CD14-positive monocyte (primary cell): Measurements from ENCODE around the gene TAS2R50. TPM values are rescaled to one million over a fixed set of nuclear protein-coding genes. Genes with fewer than 3 reads are reported as not detected.

Experiments
- DNase-seq, 3 donors: peaks; one replicate each; pipeline ENCODE4 v3.0.0-alpha.2; 2011 to 2022
- H2AFZ ChIP-seq: 2 replicates; pipeline ENCODE4 v1.6.0; 2012; ENCODE audit warnings: mild to moderate bottlenecking, low read depth, low read length, inconsistent platforms; ENCODE audit not compliant: insufficient read depth, poor library complexity, severe bottlenecking
- H3K27ac ChIP-seq, 2 donors: 1 replicate in 1 of 2; 2 replicates in 1 of 2; pipeline ENCODE4 v1.5.1; 2012 to 2013; ENCODE audit warnings: low read length in 2 of 2, control low read depth in 1 of 2, inconsistent platforms in 1 of 2, low read depth in 1 of 2, mild to moderate bottlenecking in 1 of 2
- H3K27me3 ChIP-seq, 2 donors: one replicate each; pipeline versions ENCODE4 v1.6.0 to v1.6.1; 2011 to 2013; ENCODE audit warnings: low read length in 2 of 2; ENCODE audit not compliant: control insufficient read depth in 2 of 2, insufficient read depth in 2 of 2
- H3K36me3 ChIP-seq, 2 donors: replicated peaks in 1 of 2; 1 replicate in 1 of 2; 2 replicates in 1 of 2; pipeline versions ENCODE4 v1.5.1 to v1.6.1; 2012 to 2013; ENCODE audit warnings: low read length in 2 of 2, control low read depth in 1 of 2, inconsistent platforms in 1 of 2, mild to moderate bottlenecking in 1 of 2; ENCODE audit not compliant: insufficient read depth in 2 of 2, control insufficient read depth in 1 of 2
- H3K4me1 ChIP-seq, 2 donors: 1 replicate in 1 of 2; 2 replicates in 1 of 2; pipeline versions ENCODE4 v1.5.1 to v1.6.1; 2012 to 2013; ENCODE audit warnings: low read length in 2 of 2, control low read depth in 1 of 2, inconsistent platforms in 1 of 2, mild to moderate bottlenecking in 1 of 2, moderate library complexity in 1 of 2; ENCODE audit not compliant: insufficient read depth in 2 of 2, control insufficient read depth in 1 of 2
- H3K4me2 ChIP-seq: replicated peaks from 2 replicates; pipeline ENCODE3; 2012; ENCODE audit warnings: low read length, moderate library complexity, mild to moderate bottlenecking; ENCODE audit not compliant: poor library complexity, severe bottlenecking; ENCODE audit errors: extremely low read depth
- H3K4me3 ChIP-seq, 3 experiments: fragments of 200-600 bp in 1 of 3; sonication (generic) in 1 of 3; replicated peaks in 1 of 3; 1 replicate in 2 of 3; 2 replicates in 1 of 3; pipeline ENCODE4 v1.5.1; 2011 to 2013; ENCODE audit warnings: low read length in 3 of 3, mild to moderate bottlenecking in 3 of 3, control low read depth in 2 of 3, low read depth in 2 of 3, inconsistent platforms in 1 of 3, moderate library complexity in 1 of 3
- H3K79me2 ChIP-seq: 2 replicates; pipeline ENCODE4 v1.6.0; 2012; ENCODE audit warnings: mild to moderate bottlenecking, control low read depth, inconsistent platforms, low read length, moderate library complexity; ENCODE audit not compliant: insufficient read depth
- H3K9ac ChIP-seq: 2 replicates; pipeline ENCODE4 v1.6.0; 2017; ENCODE audit warnings: low read length, mild to moderate bottlenecking; ENCODE audit not compliant: insufficient read depth, poor library complexity, severe bottlenecking
- H3K9me3 ChIP-seq, 2 donors: replicated peaks in 1 of 2; 1 replicate in 1 of 2; 2 replicates in 1 of 2; pipeline versions ENCODE4 v1.5.1 to v1.6.1; 2012 to 2013; ENCODE audit warnings: low read length in 2 of 2, control low read depth in 1 of 2; ENCODE audit not compliant: control insufficient read depth in 1 of 2, insufficient read depth in 1 of 2
- H4K20me1 ChIP-seq: 2 replicates; pipeline ENCODE4 v1.6.0; 2012; ENCODE audit warnings: mild to moderate bottlenecking, low read length, control low read depth, moderate library complexity; ENCODE audit not compliant: insufficient read depth
- H3K27ac Mint-ChIP-seq, 7 donors: one replicate each; pipeline ENCODE4 v1.8.0; 2020; ENCODE audit warnings: mild to moderate bottlenecking in 7 of 7, mixed read lengths in 7 of 7, moderate library complexity in 6 of 7, inconsistent platforms in 2 of 7
- H3K27me3 Mint-ChIP-seq, 3 donors: one replicate each; pipeline ENCODE4 v1.8.0; 2021 to 2022; ENCODE audit warnings: low read depth in 3 of 3, mild to moderate bottlenecking in 3 of 3, mixed read lengths in 3 of 3, moderate library complexity in 3 of 3, inconsistent platforms in 1 of 3
- H3K36me3 Mint-ChIP-seq, 2 donors: one replicate each; pipeline ENCODE4 v1.8.0; 2020; ENCODE audit warnings: mixed read lengths in 2 of 2, inconsistent platforms in 1 of 2, mild to moderate bottlenecking in 1 of 2
- H3K4me1 Mint-ChIP-seq: one replicate; pipeline ENCODE4 v1.8.0; 2020; ENCODE audit warnings: mild to moderate bottlenecking, mixed read lengths
- H3K4me3 Mint-ChIP-seq, 2 donors: one replicate each; pipeline ENCODE4 v1.8.0; 2020; ENCODE audit warnings: mild to moderate bottlenecking in 2 of 2, mixed read lengths in 2 of 2, moderate library complexity in 1 of 2
- H3K9me3 Mint-ChIP-seq, 7 donors: one replicate each; pipeline ENCODE4 v1.8.0; 2020 to 2022; ENCODE audit warnings: mixed read lengths in 7 of 7, mild to moderate bottlenecking in 6 of 7, moderate library complexity in 6 of 7, inconsistent platforms in 2 of 7
- CTCF ChIP-seq: fragments of 200-600 bp; IDR thresholded peaks from one replicate; pipeline ENCODE4 v1.8.0; 2022; ENCODE audit warnings: antibody characterized with exemption, mild to moderate bottlenecking
- WGBS: methylation state at CpG from one replicate; pipeline ENCODE4 v1.1.5; 2013; ENCODE audit warnings: missing lambda C conversion rate; ENCODE audit not compliant: insufficient coverage; 5-methylcytosine and 5-hydroxymethylcytosine counted together
- intact Hi-C, 2 donors: fragments of 100-400 bp; cut with micrococcal nuclease; formaldehyde crosslinking; loops; one replicate each; pipeline versions ENCODE4 v1.15.0 to v1.15.1; 2023
- polyA plus RNA-seq, 3 donors: library from polyadenylated mRNA; depleted of rRNA in 1 of 3; unstranded in 2 of 3; stranded (reverse) in 1 of 3; fragments of 300-500 nt in 2 of 3; fragments of >200 nt in 1 of 3; fragmentation: Illumina TruSeq in 2 of 3; gene quantifications; 1 replicate in 2 of 3; 2 replicates in 1 of 3; pipeline ENCODE4 v1.2.3, GENCODE V29; 2012 to 2021

TAS2R50 gene
- polyA plus RNA-seq, 3 donors = 0.27 TPM; not detected in 2

GRCh38 chr12:10998204-10998603 is 11.5 kb upstream of the TAS2R50 start, which contains the start of gene TAS2R20:
Gene TAS2R20 (minus strand): TSS chr12:10998304. CDS start chr12:10997875, 429 bp downstream.
- no peak within 1 kb of the TSS for H3K27ac ChIP-seq
- intact Hi-C loops = no loop called here
- no peaks in the 10 kb centered on the region for H3K9me3 ChIP-seq
- H4K20me1 ChIP-seq = no peaks in the 10 kb centered on the region
- no peak within 1 kb of the TSS for H3K9ac ChIP-seq
- H3K27ac Mint-ChIP-seq = no peak within 1 kb of the TSS
- peaks cover 0 to 2% (median 0%) of the 10 kb centered on the region in 7 donors for H3K9me3 Mint-ChIP-seq
- no peaks in the 10 kb centered on the region for H3K79me2 ChIP-seq
- H3K4me1 ChIP-seq = no peaks in the 10 kb centered on the region
- H2AFZ ChIP-seq = no peak within 1 kb of the TSS
- H3K27me3 ChIP-seq = no peaks in the 10 kb centered on the region
- TF ChIP-seq CTCF = no peak
- no peak within 1 kb of the TSS for H3K4me3 ChIP-seq
- H3K4me1 Mint-ChIP-seq = no peaks in the 10 kb centered on the region
- peaks cover 0 to 7% of the 10 kb centered on the region in 2 donors for H3K36me3 ChIP-seq
- no peak within 1 kb of the TSS for H3K4me3 Mint-ChIP-seq
- peaks cover 10 to 11% of the 10 kb centered on the region in 2 donors for H3K36me3 Mint-ChIP-seq
- no peaks in the 10 kb centered on the region for H3K27me3 Mint-ChIP-seq
- H3K4me2 ChIP-seq = no peak within 1 kb of the TSS
- DNase-seq = no peak

- H3K36me3 ChIP-seq = peaks cover 0 to 7% of the 10 kb centered on the region in 2 donors
- H3K27me3 ChIP-seq = no peaks in the 10 kb centered on the region
- no peak overlapping the region for H3K27ac Mint-ChIP-seq
- DNase-seq = no peak
- no peak overlapping the region for H3K27ac ChIP-seq
- no peaks in the 10 kb centered on the region for H3K79me2 ChIP-seq
- no peaks in the 10 kb centered on the region for H3K4me1 Mint-ChIP-seq
- peaks cover 0 to 1% (median 0%) of the 10 kb centered on the region in 3 donors for H3K27me3 Mint-ChIP-seq
- 100% methylated on average over 3 of the region's 3 CpGs for WGBS
- H3K9me3 ChIP-seq = peaks cover 0 to 2% of the 10 kb centered on the region in 2 donors
- no peak for TF ChIP-seq CTCF
- no peak overlapping the region for H3K4me3 ChIP-seq
- H2AFZ ChIP-seq = no peak overlapping the region
- no peak overlapping the region for H3K9ac ChIP-seq
- H3K4me2 ChIP-seq = no peak overlapping the region
- H3K4me1 ChIP-seq = no peaks in the 10 kb centered on the region
- no peak overlapping the region for H3K4me3 Mint-ChIP-seq
- intact Hi-C loops = no loop called here
- H4K20me1 ChIP-seq = no peaks in the 10 kb centered on the region
- peaks cover 10 to 15% of the 10 kb centered on the region in 2 donors for H3K36me3 Mint-ChIP-seq
- H3K9me3 Mint-ChIP-seq = peaks cover 0 to 3% (median 2%) of the 10 kb centered on the region in 7 donors
Measured at GRCh38 chr12:10994307-10994706, 7.6 kb upstream of the TAS2R50 start.
